Measurements from ENCODE around the gene PDZRN3. TPM values are rescaled to one million over a fixed set of nuclear protein-coding genes. Genes with fewer than 3 reads are reported as not detected.

Gene PDZRN3
- polyA plus RNA-seq, 1 of the 3 experiments (the other 2 are of a cell fraction): 10.3 TPM

- TF ChIP-seq ZBTB33 (IDR thresholded peaks at IDR 0.05; ENCODE audit: borderline replicate concordance, low read depth) (no peak), RFX5 (IDR thresholded peaks at IDR 0.05; ENCODE audit: low read length) (no peak), MEF2A (IDR thresholded peaks at IDR 0.05; ENCODE audit: borderline replicate concordance, low read depth) (peak; percentile 65; the same call in 1 of the 2 replicates), USF1 (IDR thresholded peaks at IDR 0.05; ENCODE audit: borderline replicate concordance, low read depth) (no peak), EZH2phosphoT487 (IDR thresholded peaks at IDR 0.05; ENCODE audit: borderline replicate concordance, low read depth) (no peak), MAX (IDR thresholded peaks at IDR 0.05; ENCODE audit: low read depth) (0 out of 2 replicates have a peak, but pooled peaks have one; percentile 11), REST (IDR thresholded peaks at IDR 0.05; ENCODE audit: low read depth, low read length) (no peak), JUND (IDR thresholded peaks at IDR 0.05) (peak; percentile 39; the same call in 1 of the 2 replicates)
Observed at GRCh38 chr3:73502609-73503583, 121.8 kb downstream of the PDZRN3 start (continued).

GRCh38 chr3:73500321-73500720, 124.4 kb downstream of the PDZRN3 start:
- peak overlapping the region in 1 of 2 experiments; percentile 1; a peak in 1 of 4 replicates for H3K27ac ChIP-seq (ENCODE audit: low read depth in 2 of 2, low read length in 1 of 2)
- no peaks in the 10 kb centered on the region for H3K9me3 ChIP-seq
- no peak overlapping the region for H3K4me3 ChIP-seq (ENCODE audit: low read depth in 2 of 2, low read length in 1 of 2)
- H3K36me3 ChIP-seq (replicated peaks in 1 of 2; ENCODE audit: control insufficient read depth in 1 of 2, insufficient read depth in 2 of 2, low read length in 1 of 2): no peaks in the 10 kb centered on the region
- peaks cover 13% of the 10 kb centered on the region for H3F3A ChIP-seq (replicated peaks; ENCODE audit: insufficient read depth)
- peaks cover 50% of the 10 kb centered on the region for H3K79me2 ChIP-seq (ENCODE audit: insufficient read depth)
- H2AFZ ChIP-seq (ENCODE audit: low read depth): no peak overlapping the region
- no peak overlapping the region for H3K9ac ChIP-seq
- H3K4me1 ChIP-seq (ENCODE audit: control insufficient read depth in 1 of 2, insufficient read depth in 2 of 2, low read depth in 1 of 2, low read length in 1 of 2): peaks cover 8 to 16% of the 10 kb centered on the region in 2 experiments; a peak in 3 of 4 replicates
- H3K9me2 ChIP-seq: no peaks in the 10 kb centered on the region
- H3K27me3 ChIP-seq (ENCODE audit: insufficient read depth): no peaks in the 10 kb centered on the region
- TF ChIP-seq MEF2A (IDR thresholded peaks at IDR 0.05; ENCODE audit: borderline replicate concordance, low read depth) (no peak), USF1 (IDR thresholded peaks at IDR 0.05; ENCODE audit: borderline replicate concordance, low read depth) (no peak), USF2 (IDR thresholded peaks at IDR 0.05; ENCODE audit: borderline replicate concordance, low read depth, low read length) (no peak)
- H3K4me2 ChIP-seq: no peak overlapping the region
- no peak for DNase-seq
- WGBS (ENCODE audit: low lambda C conversion rate): 77% methylated on average over 1 of the region's 1 CpG
- ChIA-PET CTCF (interaction anchor here (0.8 to 6.6 kb wide), 11 partner anchors 9 to 400 kb away, joined by 3 to 104 read pairs (median 7); no protein-coding TSS in a partner anchor), POLR2A (no interaction called here)
- H4K20me1 ChIP-seq (ENCODE audit: insufficient read depth): peaks cover 28% of the 10 kb centered on the region; the same call in 1 of the 2 replicates

Data from SK-N-SH (cell line).